Measurements from ENCODE around the gene PARD3B. TPM values are rescaled to one million over a fixed set of nuclear protein-coding genes. Genes with fewer than 3 reads are reported as not detected.

The PARD3B gene
- total RNA-seq, 1 donor: 53.1 TPM

- peak; percentile 62 for DNase-seq (ENCODE audit: low read depth)
- no peak for TF ChIP-seq CTCF (IDR thresholded peaks at IDR 0.05; ENCODE audit: insufficient read depth, low read depth, low read length)
- H3K4me3 ChIP-seq (ENCODE audit: low read depth, low read length): peak overlapping the region; percentile 43
Measured at GRCh38 chr2:205056151-205056561, 510.9 kb downstream of the PARD3B start.

GRCh38 chr2:205058409-205058808 is 513.1 kb downstream of the PARD3B start:
- DNase-seq (ENCODE audit: low read depth): no peak
- no peak overlapping the region for H3K4me3 ChIP-seq (ENCODE audit: low read depth, low read length)

GRCh38 chr2:205060269-205060668 is 515.0 kb downstream of the PARD3B start:
- peak; percentile 78 for DNase-seq (ENCODE audit: low read depth)
- no peak for TF ChIP-seq CTCF (IDR thresholded peaks at IDR 0.05; ENCODE audit: insufficient read depth, low read depth, low read length)
- no peak overlapping the region for H3K4me3 ChIP-seq (ENCODE audit: low read depth, low read length)

More at GRCh38 chr2:205058409-205058808, 513.1 kb downstream of the PARD3B start:
- no peak for TF ChIP-seq CTCF (IDR thresholded peaks at IDR 0.05; ENCODE audit: insufficient read depth, low read depth, low read length)

GRCh38 chr2:205066081-205066480 is 520.8 kb downstream of the PARD3B start:
- TF ChIP-seq CTCF (IDR thresholded peaks at IDR 0.05; ENCODE audit: insufficient read depth, low read depth, low read length): no peak
- no peak for DNase-seq (ENCODE audit: low read depth)
- no peak overlapping the region for H3K4me3 ChIP-seq (ENCODE audit: low read depth, low read length)

- DNase-seq (ENCODE audit: low read depth): no peak
- H3K4me3 ChIP-seq (ENCODE audit: low read depth, low read length): no peak overlapping the region
- TF ChIP-seq CTCF (IDR thresholded peaks at IDR 0.05; ENCODE audit: insufficient read depth, low read depth, low read length): no peak
Measured at GRCh38 chr2:205069928-205070327, 524.7 kb downstream of the PARD3B start.

GRCh38 chr2:205070889-205071288 is 525.6 kb downstream of the PARD3B start:
- DNase-seq (ENCODE audit: low read depth): no peak
- H3K4me3 ChIP-seq (ENCODE audit: low read depth, low read length): no peak overlapping the region
- TF ChIP-seq CTCF (IDR thresholded peaks at IDR 0.05; ENCODE audit: insufficient read depth, low read depth, low read length): no peak

- H3K4me3 ChIP-seq (ENCODE audit: low read depth, low read length): no peak overlapping the region
- no peak for DNase-seq (ENCODE audit: low read depth)
- no peak for TF ChIP-seq CTCF (IDR thresholded peaks at IDR 0.05; ENCODE audit: insufficient read depth, low read depth, low read length)
Measured at GRCh38 chr2:205073433-205074020, 528.3 kb downstream of the PARD3B start.
